Heart left ventricle (tissue), 13 donors: Measurements from ENCODE around the gene TMEM126A.
"Not testable (repeated sequence)": the region's sequence is repeated elsewhere in the genome, so short reads cannot be mapped to it uniquely, and the experiment has no call there.

Experiments used
- POLR2A ChIP-seq, 2 donors: fragments of 450-650 bp; IDR thresholded peaks; one replicate each; pipeline ENCODE4 v1.6.1; 2017; ENCODE audit warnings: antibody characterized with exemption in 2 of 2, mild to moderate bottlenecking in 2 of 2, moderate library complexity in 2 of 2
- TF ChIP-seq, protein P1 (sequence below), 12 donors: fragments of 200-600 bp; sonication (generic) in 4 of 12; IDR thresholded peaks; one replicate each; pipeline versions ENCODE4 v1.5.0 to v1.8.0; 2018 to 2022; ENCODE audit warnings: antibody characterized with exemption in 12 of 12, mild to moderate bottlenecking in 5 of 12
- donor health status: ischemic (EF 13 %, LVEDD 7.1; RV severe dilation, severe dysfunction).
- donor health status: DM: no; HTN: yes; CAD: no.
- donor health status: DM: no; HTN: no; CAD: no.
- donor health status: ischemic (EF 25% LVEDD 6.9; RV normal size, moderate dysfunction).
- donor health status: ischemic (EF 25% LVEDD 5.7; RV mildly dilated, moderate dysfunction).
- donor health status: ischemic (EF 35%, LVEDD 5.7; RV mildly dilated, moderate dysfunction).
- donor health status: nonischemic (EF 11% LVEDD 7.7; RV severe dilation, severe dysfunction).
- donor health status: DM: yes; HTN: yes; CAD: no.
- donor health status: PGD.
- donor health status: ischemic (EF 29% LVEDD 5.4; RV normal size, mild dysfunction).
- donor health status: nonischemic (EF 23%, LVEDD 6.1; RV moderate dilation, normal function).

DNA sequence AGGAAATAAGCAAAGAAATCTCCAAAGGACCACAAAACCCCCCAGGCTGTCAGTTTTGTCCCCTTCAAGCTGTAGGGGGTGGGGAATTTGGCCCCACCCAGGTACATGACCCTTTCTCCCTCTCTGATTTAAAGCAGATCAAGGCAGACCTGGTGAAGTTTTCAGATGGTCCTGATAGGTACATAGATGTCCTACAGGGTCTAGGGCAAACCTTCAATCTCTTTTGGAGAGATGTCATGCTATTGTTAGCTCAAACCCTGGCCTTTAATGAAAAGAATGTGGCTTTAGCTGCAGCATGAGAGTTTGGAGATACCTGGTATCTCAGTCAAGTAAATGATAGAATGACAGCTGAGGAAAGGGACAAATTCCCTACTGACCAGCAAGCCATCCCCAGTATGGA, 39.1 kb upstream of the TMEM126A start:
- TF ChIP-seq, protein P1, sequence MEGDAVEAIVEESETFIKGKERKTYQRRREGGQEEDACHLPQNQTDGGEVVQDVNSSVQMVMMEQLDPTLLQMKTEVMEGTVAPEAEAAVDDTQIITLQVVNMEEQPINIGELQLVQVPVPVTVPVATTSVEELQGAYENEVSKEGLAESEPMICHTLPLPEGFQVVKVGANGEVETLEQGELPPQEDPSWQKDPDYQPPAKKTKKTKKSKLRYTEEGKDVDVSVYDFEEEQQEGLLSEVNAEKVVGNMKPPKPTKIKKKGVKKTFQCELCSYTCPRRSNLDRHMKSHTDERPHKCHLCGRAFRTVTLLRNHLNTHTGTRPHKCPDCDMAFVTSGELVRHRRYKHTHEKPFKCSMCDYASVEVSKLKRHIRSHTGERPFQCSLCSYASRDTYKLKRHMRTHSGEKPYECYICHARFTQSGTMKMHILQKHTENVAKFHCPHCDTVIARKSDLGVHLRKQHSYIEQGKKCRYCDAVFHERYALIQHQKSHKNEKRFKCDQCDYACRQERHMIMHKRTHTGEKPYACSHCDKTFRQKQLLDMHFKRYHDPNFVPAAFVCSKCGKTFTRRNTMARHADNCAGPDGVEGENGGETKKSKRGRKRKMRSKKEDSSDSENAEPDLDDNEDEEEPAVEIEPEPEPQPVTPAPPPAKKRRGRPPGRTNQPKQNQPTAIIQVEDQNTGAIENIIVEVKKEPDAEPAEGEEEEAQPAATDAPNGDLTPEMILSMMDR (IDR thresholded peaks at IDR 0.05) = not testable (repeated sequence)
- TF ChIP-seq POLR2A (IDR thresholded peaks at IDR 0.05) = not testable (repeated sequence)
